ENCODE measurements around the gene PRPF4. TPM values are rescaled to one million over a fixed set of nuclear protein-coding genes. Genes with fewer than 3 reads are reported as not detected.

Gene PRPF4
- total RNA-seq, 3 donors from 2014 or later, result 13.2 to 18.4 (median 15.8) TPM

GRCh38 chr9:113298924-113299770 lies 23.7 kb downstream of the PRPF4 start:
- Histone ChIP-seq H3K4me1 (ENCODE audit: low read depth) (no peaks in the 10 kb centered on the region), H3K9me3 (no peaks in the 10 kb centered on the region), H3K36me3 (ENCODE audit: low read depth) (no peaks in the 10 kb centered on the region), H3K4me3 (no peak overlapping the region)
- TF ChIP-seq CTCF (IDR thresholded peaks at IDR 0.05), result no peak
- intact Hi-C loops (cut with DNase I, micrococcal nuclease), result no loop called here
- DNase-seq, result no peak
- no peak for ATAC-seq

GRCh38 chr9:113299800-113300292 lies 24.4 kb downstream of the PRPF4 start:
- intact Hi-C loops (cut with DNase I, micrococcal nuclease), result loop anchor here in 1 of 2 donors (10.0 kb wide), 1 partner anchor 105 kb away; the partner anchor contains the start of gene ALAD
- no peak overlapping the region for H3K4me3 ChIP-seq
- H3K4me1 ChIP-seq (ENCODE audit: low read depth), result no peaks in the 10 kb centered on the region
- no peak for TF ChIP-seq CTCF (IDR thresholded peaks at IDR 0.05)
- peak in 1 of 3 donors; percentile 83 for DNase-seq
- H3K36me3 ChIP-seq (ENCODE audit: low read depth), result no peaks in the 10 kb centered on the region
- ATAC-seq, result peak; percentile 89
- H3K9me3 ChIP-seq, result no peaks in the 10 kb centered on the region

GRCh38 chr9:113301548-113301947 lies 26.1 kb downstream of the PRPF4 start:
- ATAC-seq, result no peak

GRCh38 chr9:113302792-113303418 lies 27.4 kb downstream of the PRPF4 start, which contains the start of gene RNF183:
Gene RNF183 (minus strand): TSS chr9:113303376. CDS start chr9:113298184, 5,192 bp downstream.
- intact Hi-C loops (cut with DNase I, micrococcal nuclease), result loop anchor here in 1 of 2 donors (10.0 kb wide), 1 partner anchor 102 kb away; the partner anchor contains the start of gene ALAD
- H3K4me3 ChIP-seq, result no peak within 1 kb of the TSS
- no peaks in the 10 kb centered on the region for H3K36me3 ChIP-seq (ENCODE audit: low read depth)
- TF ChIP-seq CTCF (IDR thresholded peaks at IDR 0.05), result no peak
- no peaks in the 10 kb centered on the region for H3K9me3 ChIP-seq
- DNase-seq (peak; percentile 41 to 60 (median 54)), ATAC-seq (peak; percentile 71)
- no peaks in the 10 kb centered on the region for H3K4me1 ChIP-seq (ENCODE audit: low read depth)

More at GRCh38 chr9:113301548-113301947, 26.1 kb downstream of the PRPF4 start:
- intact Hi-C loops (cut with DNase I, micrococcal nuclease), result loop anchor here in 1 of 2 donors (10.0 kb wide), 1 partner anchor 103 kb away; the partner anchor contains the start of gene ALAD
- no peaks in the 10 kb centered on the region for H3K4me1 ChIP-seq (ENCODE audit: low read depth)
- H3K4me3 ChIP-seq, result no peak overlapping the region
- no peaks in the 10 kb centered on the region for H3K9me3 ChIP-seq
- no peak for TF ChIP-seq CTCF (IDR thresholded peaks at IDR 0.05)
- DNase-seq, result no peak
- no peaks in the 10 kb centered on the region for H3K36me3 ChIP-seq (ENCODE audit: low read depth)

- no peak for TF ChIP-seq CTCF (IDR thresholded peaks at IDR 0.05)
- intact Hi-C loops (cut with DNase I, micrococcal nuclease), result loop anchor here in 1 of 2 donors (10.0 kb wide), 1 partner anchor 98 kb away; the partner anchor contains the start of gene ALAD
- DNase-seq, result no peak
- no peak for ATAC-seq
- H3K4me3 ChIP-seq, result no peak overlapping the region
- no peaks in the 10 kb centered on the region for H3K4me1 ChIP-seq (ENCODE audit: low read depth)
- H3K9me3 ChIP-seq, result no peaks in the 10 kb centered on the region
- H3K36me3 ChIP-seq (ENCODE audit: low read depth), result no peaks in the 10 kb centered on the region
These were observed 31.1 kb downstream of the PRPF4 start for GRCh38 chr9:113306566-113306965.

All from mucosa of descending colon (tissue), 3 donors.